GM12878 (cell line): ENCODE results near the gene CTNS. TPM values are rescaled to one million over a fixed set of nuclear protein-coding genes. Genes with fewer than 3 reads are reported as not detected.
A peak's percentile ranks its signal among the peaks of the same experiment; 100 is the strongest.

Source experiments
- ATAC-seq: fragments of 200-7000 bp; cut with Tn5 transposase; 3 replicates; pipeline ENCODE4 v1.9.1; 2020; ENCODE audit warnings: mild to moderate bottlenecking, moderate library complexity
- BruUV-seq: library from RNA; stranded (reverse); fragments of 400-500 nt; replicated peaks from 2 replicates; lab custom pipeline; 2021; lab: Mats Ljungman, UMichigan
- CTCF ChIA-PET: fragments of 300-600 bp; sonication (Branson Sonifier 250); formaldehyde crosslinking; extraction: SDS; loops from one replicate; lab custom pipeline; 2021; ENCODE audit warnings: inconsistent platforms; lab: Yijun Ruan, JAX
- POLR2A ChIA-PET: fragments of 350-600 bp; formaldehyde crosslinking; extraction: SDS; loops from one replicate; lab custom pipeline; 2021; ENCODE audit warnings: inconsistent platforms; lab: Charles Lee
- RAD21 ChIA-PET: fragments of 300-600 bp; sonication (Branson Sonifier 250); formaldehyde crosslinking; loops from one replicate; lab custom pipeline; 2023; ENCODE audit warnings: antibody characterized with exemption; ENCODE audit not compliant: unreplicated experiment; lab: Charles Lee
- SMC1A ChIA-PET: fragments of 300-600 bp; sonication (Branson Sonifier 250); formaldehyde crosslinking; loops from one replicate; lab custom pipeline; 2023; ENCODE audit not compliant: unreplicated experiment, uncharacterized antibody; lab: Charles Lee
- DNase-seq: peaks from one replicate; pipeline ENCODE4 v3.0.0-alpha.2; 2011; ENCODE audit warnings: low read depth, low spot score
- FAIRE-seq: peaks from 3 replicates; lab custom pipeline; 2011; peaks lifted over from hg19 to GRCh38; lab: Jason Lieb, UNC
- H2AFZ ChIP-seq: 2 replicates; pipeline ENCODE4 v1.6.0; 2011; ENCODE audit warnings: low read depth, low read length, control low read depth; ENCODE audit not compliant: control insufficient read depth
- H3K27ac ChIP-seq: 2 replicates; pipeline ENCODE4 v1.5.1; 2011; ENCODE audit warnings: control low read depth; ENCODE audit not compliant: control insufficient read depth, insufficient read depth
- H3K27me3 ChIP-seq, 2 experiments: replicated peaks in 1 of 2; 2 replicates each; pipeline versions ENCODE4 v1.6.0 to v1.6.1; 2011; ENCODE audit warnings: low read length in 1 of 2; ENCODE audit not compliant: control insufficient read depth in 2 of 2, insufficient read depth in 2 of 2
- H3K36me3 ChIP-seq, 2 experiments: 2 replicates each; pipeline ENCODE4 v1.5.1; 2011; ENCODE audit warnings: low read length in 1 of 2; ENCODE audit not compliant: control insufficient read depth in 2 of 2, insufficient read depth in 2 of 2
- H3K4me1 ChIP-seq: 2 replicates; pipeline ENCODE4 v1.6.1; 2011; ENCODE audit warnings: mild to moderate bottlenecking, low read length, moderate library complexity, mixed read lengths; ENCODE audit not compliant: control insufficient read depth, insufficient read depth
- H3K4me2 ChIP-seq: 2 replicates; pipeline ENCODE4 v1.6.0; 2011; ENCODE audit warnings: control low read depth; ENCODE audit not compliant: control insufficient read depth, insufficient read depth
- H3K4me3 ChIP-seq: fragments of 200-600 bp; sonication (generic); 2 replicates; pipeline ENCODE4 v1.5.1; 2016
- H3K79me2 ChIP-seq: 2 replicates; pipeline ENCODE4 v1.6.0; 2011; ENCODE audit warnings: low read length; ENCODE audit not compliant: control insufficient read depth, insufficient read depth
- H3K9ac ChIP-seq: 2 replicates; pipeline ENCODE4 v1.8.0; 2011; ENCODE audit warnings: low read length, control low read depth, mixed read lengths; ENCODE audit not compliant: control insufficient read depth, insufficient read depth
- H3K9me3 ChIP-seq: replicated peaks from 3 replicates; pipeline ENCODE4 v1.5.1; 2011; ENCODE audit warnings: mild to moderate bottlenecking, low read length; ENCODE audit not compliant: control insufficient read depth, insufficient read depth
- H4K20me1 ChIP-seq: 2 replicates; pipeline ENCODE4 v1.6.0; 2011; ENCODE audit not compliant: control insufficient read depth, insufficient read depth
- CUX1 ChIP-seq: IDR thresholded peaks from 2 replicates; pipeline ENCODE4 v1.6.1; 2012; ENCODE audit warnings: improper control_type of control experiment, low read depth, low read length; ENCODE audit not compliant: insufficient replicate concordance
- MLLT1 ChIP-seq: fragments of 450-650 bp; IDR thresholded peaks from 2 replicates; pipeline ENCODE4 v1.6.1; 2016; ENCODE audit warnings: mild to moderate bottlenecking
- NR2C2 ChIP-seq: IDR thresholded peaks from 2 replicates; pipeline ENCODE4 v1.6.1; 2011; ENCODE audit warnings: borderline replicate concordance, low read depth; ENCODE audit not compliant: control insufficient read depth, insufficient read length
- PBX3 ChIP-seq: IDR thresholded peaks from 2 replicates; pipeline ENCODE4 v1.6.1; 2011; ENCODE audit warnings: mild to moderate bottlenecking, low read depth, low read length, moderate library complexity; ENCODE audit not compliant: insufficient replicate concordance
- SMARCA5 ChIP-seq: fragments of 450-650 bp; IDR thresholded peaks from 2 replicates; pipeline ENCODE4 v1.6.1; 2017; ENCODE audit warnings: mild to moderate bottlenecking
- SREBF2 ChIP-seq: IDR thresholded peaks from 2 replicates; pipeline ENCODE4 v1.6.1; 2012; ENCODE audit warnings: mild to moderate bottlenecking, low read length
- TCF3 ChIP-seq: IDR thresholded peaks from 2 replicates; pipeline ENCODE4 v1.6.1; 2012; ENCODE audit warnings: low read depth, mild to moderate bottlenecking, low read length, borderline replicate concordance; ENCODE audit not compliant: insufficient read depth
- ZBTB33 ChIP-seq: fragments of 450-650 bp; IDR thresholded peaks from 2 replicates; pipeline ENCODE4 v1.6.1; 2017; ENCODE audit warnings: mild to moderate bottlenecking
- WGBS: methylation state at CpG from one replicate; pipeline ENCODE4 v1.1.6; 2016; ENCODE audit warnings: low lambda C conversion rate; ENCODE audit not compliant: insufficient replicate concordance, insufficient coverage; ENCODE audit errors: missing lambda C conversion rate; 5-methylcytosine and 5-hydroxymethylcytosine counted together
- in situ Hi-C: fragments of 300-500 bp; cut with MboI; formaldehyde crosslinking; loops from 9 replicates; pipeline ENCODE4 v1.14.3; 2018; ENCODE audit warnings: mixed read lengths
- intact Hi-C: fragments of 100-400 bp; cut with micrococcal nuclease; formaldehyde crosslinking; loops from one replicate; pipeline ENCODE4 v1.14.2; 2022; ENCODE audit not compliant: unreplicated experiment
- polyA plus RNA-seq, 11 experiments: library from polyadenylated mRNA; depleted of rRNA in 4 of 11; unstranded in 6 of 11; stranded (reverse) in 5 of 11; fragments of >200 nt; fragmentation: Nextera tagmentation in 4 of 11; fragmentation: Illumina TruSeq in 1 of 11; extraction: Ambion mirVana in 4 of 11; extraction: Trizol in 1 of 11; gene quantifications; 1 replicate in 1 of 11; 2 replicates in 10 of 11; pipeline versions ENCODE4 v1.2.1 to v1.2.3, GENCODE V29; 2011 to 2016; ENCODE audit warnings: inconsistent platforms in 2 of 11, missing spikeins in 2 of 11, low read depth in 1 of 11
- total RNA-seq, 4 experiments: library from RNA; depleted of rRNA in 3 of 4; stranded (reverse); fragments of >200 nt in 3 of 4; fragmentation: Illumina TruSeq in 1 of 4; extraction: Trizol in 1 of 4; gene quantifications; 2 replicates each; pipeline versions ENCODE4 v1.2.1 to v1.2.3, GENCODE V29; 2013 to 2021

CTNS gene
- total and polyA plus RNA-seq, 10 of the 15 experiments (the other 5 are each of a cell fraction or from before 2014, with no cell fraction given): 0.92 to 10.7 (median 6.4) TPM

- no peak for TF ChIP-seq CUX1
Observed at GRCh38 chr17:3688852-3689261, 52.3 kb downstream of the CTNS start (continued).

GRCh38 chr17:3689262-3690093, 52.9 kb downstream of the CTNS start:
- no peak overlapping the region for H3K4me2 ChIP-seq
- ATAC-seq: no peak
- TF ChIP-seq TCF3: peak; percentile 93
- peak; percentile 70; the same call in 1 of the 2 replicates for TF ChIP-seq ZBTB33
- no peak for TF ChIP-seq SREBF2
- no peak for TF ChIP-seq MLLT1
- TF ChIP-seq PBX3: peak; percentile 60
- TF ChIP-seq NR2C2: no peak
- TF ChIP-seq SMARCA5: no peak

More at GRCh38 chr17:3689262-3690093, 52.9 kb downstream of the CTNS start:
- intact Hi-C loops (loop anchor here (5.0 kb wide), 1 partner anchor 38 kb away; no protein-coding TSS in a partner anchor), in situ Hi-C loops (no loop called here)
- Histone ChIP-seq H3K36me3 (peaks cover 0 to 2% of the 10 kb centered on the region in 2 experiments; a peak in 2 of 4 replicates), H3K27me3 (no peaks in the 10 kb centered on the region), H3K4me1 (peaks cover 14% of the 10 kb centered on the region), H3K9me3 (no peaks in the 10 kb centered on the region), H4K20me1 (no peaks in the 10 kb centered on the region), H3K9ac (no peak overlapping the region), H3K79me2 (peaks cover 6% of the 10 kb centered on the region), H2AFZ (no peak overlapping the region), H3K4me3 (no peak overlapping the region), H3K27ac (no peak overlapping the region)
- POLR2A ChIA-PET: no interaction called here
- no peak for DNase-seq
- 68% methylated on average over 44 of the region's 44 CpGs for WGBS
- RAD21 ChIA-PET: no interaction called here
- BruUV-seq: no TSS peak
- no peak for FAIRE-seq
- SMC1A ChIA-PET: interaction anchor here (1.0 kb wide), 1 partner anchor 21 kb away, joined by 4 read pairs; no protein-coding TSS in a partner anchor
- CTCF ChIA-PET: no interaction called here
